ENCODE data around the gene NACC2.

Gene NACC2

GRCh38 chr9:136054798-136055714 is 40.0 kb downstream of the NACC2 start:
- DNase-seq, result peak; percentile 32

GRCh38 chr9:136054146-136054545 is 40.9 kb downstream of the NACC2 start:
- DNase-seq, result no peak

- no peak for DNase-seq
Observed at GRCh38 chr9:136053757-136054142, 41.3 kb downstream of the NACC2 start.

- DNase-seq, result no peak
Observed at GRCh38 chr9:136052991-136053756, 41.9 kb downstream of the NACC2 start.

GRCh38 chr9:136052472-136052880 is 42.6 kb downstream of the NACC2 start:
- peak; percentile 54 for DNase-seq

GRCh38 chr9:136051837-136052471 is 43.1 kb downstream of the NACC2 start:
- no peak for DNase-seq

GRCh38 chr9:136051453-136051836 is 43.6 kb downstream of the NACC2 start:
- peak; percentile 59 for DNase-seq

GRCh38 chr9:136050701-136051452 is 44.2 kb downstream of the NACC2 start:
- DNase-seq, result peak; percentile 58

GRCh38 chr9:136050266-136050700 is 44.8 kb downstream of the NACC2 start:
- DNase-seq, result peak; percentile 53

- DNase-seq, result peak; percentile 45
Observed at GRCh38 chr9:136049491-136050265, 45.4 kb downstream of the NACC2 start.

GRCh38 chr9:136048560-136049411 is 46.3 kb downstream of the NACC2 start:
- DNase-seq, result peak; percentile 53

GRCh38 chr9:136047775-136048559 is 47.1 kb downstream of the NACC2 start:
- peak; percentile 32 for DNase-seq

GRCh38 chr9:136047076-136047774 is 47.9 kb downstream of the NACC2 start:
- DNase-seq, result peak; percentile 56

GRCh38 chr9:136046554-136046920 is 48.6 kb downstream of the NACC2 start:
- DNase-seq, result peak; percentile 41

GRCh38 chr9:136045595-136046553 is 49.2 kb downstream of the NACC2 start:
- peak; percentile 50 for DNase-seq

- peak; percentile 48 for DNase-seq
Observed at GRCh38 chr9:136044971-136045594, 50.0 kb downstream of the NACC2 start.

GRCh38 chr9:136044207-136044970 is 50.7 kb downstream of the NACC2 start:
- no peak for DNase-seq

All from activated CD8-positive, alpha-beta memory T cell treated with anti-CD3 and anti-CD28 coated beads for 24 hours (primary cell).